Measurements from ENCODE around the gene RANBP3.

DNA sequence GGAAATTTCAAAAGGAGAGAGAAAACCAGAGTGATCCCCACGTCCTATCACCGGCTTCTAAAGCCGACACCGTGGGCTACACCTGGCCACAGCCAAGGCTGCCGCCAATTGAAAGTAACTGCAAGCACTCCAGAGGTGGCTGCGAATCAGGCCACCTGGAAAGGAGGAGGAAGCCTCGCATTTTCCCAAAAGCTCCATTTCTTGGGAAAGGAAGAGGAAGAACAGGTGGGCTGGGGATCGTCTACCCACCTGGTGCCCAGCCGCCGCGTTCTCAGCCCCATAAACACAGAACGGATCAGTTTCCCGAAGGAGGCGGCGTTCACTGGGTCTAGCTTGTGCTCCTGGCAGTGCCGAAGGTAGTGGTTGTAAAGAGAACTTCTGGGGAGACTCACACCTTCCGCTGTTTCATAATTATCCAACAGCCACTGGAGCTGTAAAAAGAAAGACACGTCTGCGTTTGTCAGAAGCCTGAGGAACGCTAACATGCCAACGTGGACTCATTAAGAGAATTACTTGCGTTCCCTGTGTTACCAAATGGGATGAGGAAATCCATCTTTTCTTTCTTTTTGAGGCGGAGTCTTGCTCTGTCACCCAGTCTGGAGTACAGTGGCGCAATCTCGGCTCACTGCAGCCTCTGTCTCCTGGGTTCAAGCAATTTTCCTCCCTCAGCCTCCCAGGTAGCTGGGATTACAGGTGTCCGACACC is 38.1 kb upstream of the RANBP3 start:
- no peak for TF ChIP-seq EZH2 (IDR thresholded peaks at IDR 0.05; ENCODE audit: low read depth, unreplicated experiment)
- no peak for TF ChIP-seq CTCF (conservative IDR thresholded peaks at IDR 0.05; ENCODE audit: low read depth in 2 of 2)
- TF ChIP-seq POLR2AphosphoS5 (IDR thresholded peaks at IDR 0.05; ENCODE audit: low read depth): no peak
- no peak for TF ChIP-seq JUNB (IDR thresholded peaks at IDR 0.05; ENCODE audit: unreplicated experiment)
- no peak for TF ChIP-seq CREB1 (CRISPR knock-in tag; IDR thresholded peaks at IDR 0.05; ENCODE audit: low read depth)
- no peak for TF ChIP-seq EZH2phosphoT487 (IDR thresholded peaks at IDR 0.05; ENCODE audit: unreplicated experiment)
- TF ChIP-seq ZNF331 (CRISPR knock-in tag; IDR thresholded peaks at IDR 0.05; ENCODE audit: low read depth): no peak
- TF ChIP-seq REST (IDR thresholded peaks at IDR 0.05; ENCODE audit: unreplicated experiment): no peak
- TF ChIP-seq ETS1 (IDR thresholded peaks at IDR 0.05): no peak
- TF ChIP-seq STAT1 (IDR thresholded peaks at IDR 0.05; ENCODE audit: unreplicated experiment): no peak
- no peak for TF ChIP-seq ZNF114 (CRISPR knock-in tag; IDR thresholded peaks at IDR 0.05)
